Hepatocyte (in vitro differentiated cells): ENCODE results near the gene FBXL2.

Source experiments
- CTCF ChIP-seq: fragments of 200-600 bp; sonication (generic); IDR thresholded peaks from 2 replicates; pipeline ENCODE4 v1.5.1; 2016; ENCODE audit warnings: antibody characterized with exemption, mild to moderate bottlenecking; ENCODE audit not compliant: poor library complexity
- EZH2 ChIP-seq: fragments of 200-600 bp; sonication (generic); IDR thresholded peaks from 2 replicates; pipeline ENCODE4 v1.6.1; 2016; ENCODE audit warnings: antibody characterized with exemption, mild to moderate bottlenecking, borderline replicate concordance
- EZH2phosphoT487 ChIP-seq: fragments of 200-600 bp; sonication (generic); IDR thresholded peaks from one replicate; pipeline ENCODE4 v1.6.1; 2018; ENCODE audit warnings: antibody characterized with exemption, mild to moderate bottlenecking, low read depth, moderate library complexity; ENCODE audit not compliant: unreplicated experiment, severe bottlenecking

- no peak for TF ChIP-seq EZH2
- TF ChIP-seq CTCF, result no peak
- no peak for TF ChIP-seq EZH2phosphoT487
These were observed 121.2 kb downstream of the FBXL2 start for GRCh38 chr3:33398410-33398809.
